Measurements from ENCODE around the gene DMRT1.

DMRT1 gene

GRCh38 chr9:980640-981039, 139.1 kb downstream of the DMRT1 start:
- Histone ChIP-seq H3K4ac (ENCODE audit: low read depth, low read length) (no peak overlapping the region), H3K23ac (ENCODE audit: low read length) (no peak overlapping the region), H3K9ac (ENCODE audit: low read length) (no peak overlapping the region), H3K27me3 (ENCODE audit: insufficient read depth, low read length) (peaks cover 60% of the 10 kb centered on the region), H2AFZ (ENCODE audit: insufficient read depth, low read length, poor library complexity) (no peak overlapping the region), H4K91ac (ENCODE audit: low read depth, low read length) (no peak overlapping the region), H3K4me2 (ENCODE audit: low read length) (no peak overlapping the region), H3K36me3 (ENCODE audit: control insufficient read depth in 1 of 2, insufficient read depth in 2 of 2, low read length in 2 of 2) (no peaks in the 10 kb centered on the region), H4K12ac (ENCODE audit: low read depth, low read length) (no peak overlapping the region), H3K9me3 (ENCODE audit: insufficient read depth, low read depth, low read length) (peaks cover 2% of the 10 kb centered on the region), H4K8ac (ENCODE audit: low read depth, low read length) (no peak overlapping the region), H3K79me1 (ENCODE audit: low read length) (no peaks in the 10 kb centered on the region), H3K79me2 (ENCODE audit: control insufficient read depth, insufficient read depth, low read length, poor library complexity) (no peaks in the 10 kb centered on the region), H3K4me1 (ENCODE audit: control insufficient read depth in 1 of 2, insufficient read depth in 2 of 2, low read length in 2 of 2) (peaks cover 8 to 9% of the 10 kb centered on the region in 2 experiments), H2BK120ac (ENCODE audit: insufficient read depth, low read length, poor library complexity) (no peak overlapping the region), H3K4me3 (ENCODE audit: low read depth, low read length) (no peak overlapping the region), H3K14ac (ENCODE audit: low read length) (no peak overlapping the region), H3K18ac (ENCODE audit: low read length) (no peak overlapping the region), H2BK12ac (ENCODE audit: low read length) (no peak overlapping the region), H2AK5ac (ENCODE audit: low read length) (no peak overlapping the region), H3K27ac (ENCODE audit: low read depth, low read length) (no peak overlapping the region), H2BK5ac (ENCODE audit: low read depth, low read length, poor library complexity) (no peak overlapping the region)
- DNase-seq, result no peak
- WGBS (ENCODE audit: extremely low coverage, insufficient coverage, insufficient read length), result no CpG with 5 or more reads among the region's 4 CpGs

- Histone ChIP-seq H3K27me3 (ENCODE audit: insufficient read depth, low read length) (peaks cover 52% of the 10 kb centered on the region), H3K4me3 (ENCODE audit: low read depth, low read length) (no peak overlapping the region), H3K4me2 (ENCODE audit: low read length) (no peak overlapping the region), H2BK120ac (ENCODE audit: insufficient read depth, low read length, poor library complexity) (no peak overlapping the region), H3K27ac (ENCODE audit: low read depth, low read length) (no peak overlapping the region), H2AFZ (ENCODE audit: insufficient read depth, low read length, poor library complexity) (no peak overlapping the region), H3K4me1 (ENCODE audit: control insufficient read depth in 1 of 2, insufficient read depth in 2 of 2, low read length in 2 of 2) (peaks cover 6 to 8% of the 10 kb centered on the region in 2 experiments), H2BK5ac (ENCODE audit: low read depth, low read length, poor library complexity) (no peak overlapping the region), H4K91ac (ENCODE audit: low read depth, low read length) (no peak overlapping the region), H3K14ac (ENCODE audit: low read length) (no peak overlapping the region), H3K79me2 (ENCODE audit: control insufficient read depth, insufficient read depth, low read length, poor library complexity) (no peaks in the 10 kb centered on the region), H3K4ac (ENCODE audit: low read depth, low read length) (no peak overlapping the region), H3K36me3 (ENCODE audit: control insufficient read depth in 1 of 2, insufficient read depth in 2 of 2, low read length in 2 of 2) (no peaks in the 10 kb centered on the region), H2BK12ac (ENCODE audit: low read length) (no peak overlapping the region), H3K9me3 (ENCODE audit: insufficient read depth, low read depth, low read length) (no peaks in the 10 kb centered on the region), H3K9ac (ENCODE audit: low read length) (no peak overlapping the region), H3K18ac (ENCODE audit: low read length) (no peak overlapping the region), H4K12ac (ENCODE audit: low read depth, low read length) (no peak overlapping the region), H3K79me1 (ENCODE audit: low read length) (no peaks in the 10 kb centered on the region), H4K8ac (ENCODE audit: low read depth, low read length) (no peak overlapping the region), H3K23ac (ENCODE audit: low read length) (no peak overlapping the region), H2AK5ac (ENCODE audit: low read length) (no peak overlapping the region)
- WGBS (ENCODE audit: extremely low coverage, insufficient coverage, insufficient read length), result no CpG with 5 or more reads among the region's 16 CpGs
- DNase-seq, result no peak
Measured at GRCh38 chr9:981491-981898, 140.0 kb downstream of the DMRT1 start.

- Histone ChIP-seq H4K91ac (ENCODE audit: low read depth, low read length) (no peak overlapping the region), H2AK5ac (ENCODE audit: low read length) (no peak overlapping the region), H3K36me3 (ENCODE audit: control insufficient read depth in 1 of 2, insufficient read depth in 2 of 2, low read length in 2 of 2) (no peaks in the 10 kb centered on the region), H2AFZ (ENCODE audit: insufficient read depth, low read length, poor library complexity) (no peak overlapping the region), H3K27ac (ENCODE audit: low read depth, low read length) (no peak overlapping the region), H3K4me2 (ENCODE audit: low read length) (no peak overlapping the region), H4K12ac (ENCODE audit: low read depth, low read length) (no peak overlapping the region), H3K18ac (ENCODE audit: low read length) (no peak overlapping the region), H3K4ac (ENCODE audit: low read depth, low read length) (no peak overlapping the region), H3K79me1 (ENCODE audit: low read length) (no peaks in the 10 kb centered on the region), H3K4me1 (ENCODE audit: control insufficient read depth in 1 of 2, insufficient read depth in 2 of 2, low read length in 2 of 2) (no peaks in the 10 kb centered on the region), H3K9ac (ENCODE audit: low read length) (no peak overlapping the region), H2BK12ac (ENCODE audit: low read length) (no peak overlapping the region), H3K79me2 (ENCODE audit: control insufficient read depth, insufficient read depth, low read length, poor library complexity) (no peaks in the 10 kb centered on the region), H3K9me3 (ENCODE audit: insufficient read depth, low read depth, low read length) (no peaks in the 10 kb centered on the region), H3K27me3 (ENCODE audit: insufficient read depth, low read length) (peaks cover 41% of the 10 kb centered on the region), H3K4me3 (ENCODE audit: low read depth, low read length) (no peak overlapping the region), H2BK5ac (ENCODE audit: low read depth, low read length, poor library complexity) (no peak overlapping the region), H3K14ac (ENCODE audit: low read length) (no peak overlapping the region), H4K8ac (ENCODE audit: low read depth, low read length) (no peak overlapping the region), H2BK120ac (ENCODE audit: insufficient read depth, low read length, poor library complexity) (no peak overlapping the region), H3K23ac (ENCODE audit: low read length) (no peak overlapping the region)
- peak in 1 of 2 donors; percentile 38 for DNase-seq
- no CpG with 5 or more reads among the region's 15 CpGs for WGBS (ENCODE audit: extremely low coverage, insufficient coverage, insufficient read length)
Measured at GRCh38 chr9:982394-983230, 141.1 kb downstream of the DMRT1 start.

- Histone ChIP-seq H2BK5ac (ENCODE audit: low read depth, low read length, poor library complexity) (no peak overlapping the region), H2BK120ac (ENCODE audit: insufficient read depth, low read length, poor library complexity) (no peak overlapping the region), H4K91ac (ENCODE audit: low read depth, low read length) (no peak overlapping the region), H3K27ac (ENCODE audit: low read depth, low read length) (no peak overlapping the region), H4K8ac (ENCODE audit: low read depth, low read length) (no peak overlapping the region), H3K4ac (ENCODE audit: low read depth, low read length) (no peak overlapping the region), H3K4me2 (ENCODE audit: low read length) (no peak overlapping the region), H3K27me3 (ENCODE audit: insufficient read depth, low read length) (peaks cover 5% of the 10 kb centered on the region), H2AFZ (ENCODE audit: insufficient read depth, low read length, poor library complexity) (no peak overlapping the region), H3K23ac (ENCODE audit: low read length) (no peak overlapping the region), H4K12ac (ENCODE audit: low read depth, low read length) (no peak overlapping the region), H3K79me1 (ENCODE audit: low read length) (no peaks in the 10 kb centered on the region), H3K79me2 (ENCODE audit: control insufficient read depth, insufficient read depth, low read length, poor library complexity) (no peaks in the 10 kb centered on the region), H2BK12ac (ENCODE audit: low read length) (no peak overlapping the region), H3K4me3 (ENCODE audit: low read depth, low read length) (no peak overlapping the region), H3K14ac (ENCODE audit: low read length) (no peak overlapping the region), H3K18ac (ENCODE audit: low read length) (no peak overlapping the region), H3K9me3 (ENCODE audit: insufficient read depth, low read depth, low read length) (peaks cover 3% of the 10 kb centered on the region), H3K9ac (ENCODE audit: low read length) (no peak overlapping the region), H3K4me1 (ENCODE audit: control insufficient read depth in 1 of 2, insufficient read depth in 2 of 2, low read length in 2 of 2) (no peaks in the 10 kb centered on the region), H2AK5ac (ENCODE audit: low read length) (no peak overlapping the region), H3K36me3 (ENCODE audit: control insufficient read depth in 1 of 2, insufficient read depth in 2 of 2, low read length in 2 of 2) (no peaks in the 10 kb centered on the region)
- DNase-seq, result no peak
- no CpG with 5 or more reads among the region's 4 CpGs for WGBS (ENCODE audit: extremely low coverage, insufficient coverage, insufficient read length)
Measured at GRCh38 chr9:994005-994404, 152.5 kb downstream of the DMRT1 start.

Measured in trophoblast cell (in vitro differentiated cells and primary cell).